GM06990 (cell line): ENCODE data around the gene CDH4.

Experiments used
- DNase-seq: peaks from one replicate; pipeline ENCODE4 v3.0.0-alpha.2; 2011; ENCODE audit not compliant: insufficient read length; ENCODE audit errors: extremely low read depth
- H3K27me3 ChIP-seq: replicated peaks from 2 replicates; pipeline ENCODE4 v1.6.0; 2011; ENCODE audit warnings: low read length; ENCODE audit not compliant: control insufficient read depth, insufficient read depth
- H3K36me3 ChIP-seq: 2 replicates; pipeline ENCODE4 v1.5.1; 2011; ENCODE audit warnings: low read length; ENCODE audit not compliant: control insufficient read depth, insufficient read depth
- H3K4me3 ChIP-seq: replicated peaks from 2 replicates; pipeline ENCODE4 v1.5.1; 2011; ENCODE audit warnings: low read depth, mild to moderate bottlenecking, control low read depth, low read length
- CTCF ChIP-seq: IDR thresholded peaks from 2 replicates; pipeline ENCODE4 v1.5.1; 2011; ENCODE audit warnings: low read length, control low read depth, mild to moderate bottlenecking, inconsistent platforms; ENCODE audit not compliant: insufficient read depth, poor library complexity, severe bottlenecking

CDH4 gene

GRCh38 chr20:61954276-61955021 lies 702.4 kb downstream of the CDH4 start:
- Histone ChIP-seq H3K27me3 (no peaks in the 10 kb centered on the region), H3K36me3 (no peaks in the 10 kb centered on the region), H3K4me3 (no peak overlapping the region)
- DNase-seq = no peak
- TF ChIP-seq CTCF = no peak

GRCh38 chr20:61955668-61956395 lies 703.8 kb downstream of the CDH4 start:
- TF ChIP-seq CTCF = no peak
- Histone ChIP-seq H3K27me3 (no peaks in the 10 kb centered on the region), H3K36me3 (no peaks in the 10 kb centered on the region), H3K4me3 (no peak overlapping the region)
- no peak for DNase-seq

- no peaks in the 10 kb centered on the region for H3K36me3 ChIP-seq
- no peak for DNase-seq
- no peaks in the 10 kb centered on the region for H3K27me3 ChIP-seq
- no peak for TF ChIP-seq CTCF
- no peak overlapping the region for H3K4me3 ChIP-seq
Measured at GRCh38 chr20:61956396-61957342, 704.6 kb downstream of the CDH4 start.

- TF ChIP-seq CTCF = no peak
- H3K27me3 ChIP-seq = no peaks in the 10 kb centered on the region
- H3K4me3 ChIP-seq = no peak overlapping the region
- no peak for DNase-seq
- H3K36me3 ChIP-seq = no peaks in the 10 kb centered on the region
Measured at GRCh38 chr20:61957961-61958715, 706.1 kb downstream of the CDH4 start.
